K562 (cell line): ENCODE results near the gene DENND10. TPM values are rescaled to one million over a fixed set of nuclear protein-coding genes. Genes with fewer than 3 reads are reported as not detected.

Source experiments
- ATAC-seq: fragments of 200-7000 bp; cut with Tn5 transposase; 3 replicates; pipeline ENCODE4 v1.9.1; 2020; ENCODE audit warnings: moderate library complexity
- BruUV-seq: library from RNA; stranded (reverse); fragments of 400-500 nt; replicated peaks from 2 replicates; lab custom pipeline; 2021; lab: Mats Ljungman, UMichigan
- CTCF ChIA-PET: fragments of 300-600 bp; formaldehyde crosslinking; extraction: SDS; loops from one replicate; lab custom pipeline; 2021; ENCODE audit warnings: low intra/inter-chr PET ratio; lab: Yijun Ruan, JAX
- POLR2A ChIA-PET: fragments of 300-600, 350-650 bp; sonication (Branson Sonifier 250); formaldehyde crosslinking; extraction: SDS; loops from one replicate; lab custom pipeline; 2021; ENCODE audit warnings: antibody characterized with exemption, inconsistent platforms; lab: Yijun Ruan, JAX
- DNase-seq, 4 experiments: peaks; one replicate each; pipeline versions ENCODE4 v3.0.0 to v3.0.0-alpha.2; 2011 to 2018; ENCODE audit warnings: low spot score in 3 of 4, mixed read lengths in 3 of 4; ENCODE audit errors: extremely low read depth in 1 of 4
- FAIRE-seq: peaks from 2 replicates; lab custom pipeline; 2011; peaks lifted over from hg19 to GRCh38; lab: Jason Lieb, UNC
- H2AFZ ChIP-seq: 2 replicates; pipeline ENCODE4 v1.6.0; 2011; ENCODE audit warnings: low read depth, low read length, control low read depth, inconsistent platforms
- H3K27ac ChIP-seq: fragments of 200-600 bp; 3 replicates; pipeline ENCODE4 v1.8.0; 2011; ENCODE audit warnings: low read depth, mild to moderate bottlenecking, control low read depth, inconsistent platforms, low read length, moderate library complexity, mixed read lengths; ENCODE audit errors: extremely low read depth
- H3K27me3 ChIP-seq, 2 experiments: fragments of 300-600 bp in 1 of 2; 2 replicates in 1 of 2; 3 replicates in 1 of 2; pipeline versions ENCODE4 v1.6.0 to v1.8.0; 2011; ENCODE audit warnings: inconsistent platforms in 2 of 2, low read length in 2 of 2, mild to moderate bottlenecking in 1 of 2, mixed read lengths in 1 of 2, moderate library complexity in 1 of 2; ENCODE audit not compliant: control insufficient read depth in 2 of 2, insufficient read depth in 2 of 2
- H3K36me3 ChIP-seq: fragments of 300-600 bp; 3 replicates; pipeline ENCODE4 v1.8.0; 2011; ENCODE audit warnings: mild to moderate bottlenecking, low read length, inconsistent platforms; ENCODE audit not compliant: control insufficient read depth, insufficient read depth
- H3K4me1 ChIP-seq, 2 experiments: fragments of 200-600 bp in 1 of 2; replicated peaks in 1 of 2; 2 replicates in 1 of 2; 3 replicates in 1 of 2; pipeline versions ENCODE4 v1.5.1 to v1.8.0; 2011; ENCODE audit warnings: inconsistent platforms in 2 of 2, low read length in 2 of 2, mild to moderate bottlenecking in 1 of 2, mixed read lengths in 1 of 2, moderate library complexity in 1 of 2; ENCODE audit not compliant: control insufficient read depth in 2 of 2, insufficient read depth in 2 of 2
- H3K4me2 ChIP-seq: 2 replicates; pipeline ENCODE4 v1.6.1; 2011; ENCODE audit warnings: low read length, control low read depth, inconsistent platforms, mixed read lengths; ENCODE audit not compliant: insufficient read depth
- H3K4me3 ChIP-seq: fragments of 200-600 bp; sonication (generic), shearing (Covaris generic); 2 replicates; pipeline ENCODE4 v1.5.1; 2016; ENCODE audit warnings: control low read depth, inconsistent platforms
- H3K79me2 ChIP-seq: fragments of 200-600 bp; 3 replicates; pipeline ENCODE4 v1.8.0; 2011; ENCODE audit warnings: low read length, inconsistent platforms; ENCODE audit not compliant: control insufficient read depth, insufficient read depth
- H3K9ac ChIP-seq, 2 experiments: 2 replicates each; pipeline versions ENCODE4 v1.6.0 to v1.6.1; 2011; ENCODE audit warnings: low read depth in 2 of 2, low read length in 2 of 2, control low read depth in 1 of 2, inconsistent platforms in 1 of 2, mild to moderate bottlenecking in 1 of 2, mixed read lengths in 1 of 2; ENCODE audit not compliant: insufficient read depth in 1 of 2
- H3K9me1 ChIP-seq: one replicate; pipeline ENCODE4 v1.6.0; 2011; ENCODE audit warnings: inconsistent platforms, mild to moderate bottlenecking, low read length, moderate library complexity; ENCODE audit not compliant: control insufficient read depth, insufficient read depth
- H3K9me3 ChIP-seq: replicated peaks from 2 replicates; pipeline ENCODE4 v1.5.1; 2011; ENCODE audit warnings: low read depth, low read length, inconsistent platforms; ENCODE audit not compliant: control insufficient read depth, insufficient read depth
- H4K20me1 ChIP-seq: replicated peaks from 2 replicates; pipeline ENCODE4 v1.6.1; 2011; ENCODE audit warnings: low read length, inconsistent platforms, mixed read lengths; ENCODE audit not compliant: control insufficient read depth, insufficient read depth
- CAMTA2 ChIP-seq: fragments of 250-450 bp; sonication (Bioruptor Pico); conservative IDR thresholded peaks from 2 replicates; pipeline ENCODE4 v1.5.1; 2022
- KAT2B ChIP-seq: IDR thresholded peaks from one replicate; pipeline ENCODE4 v1.6.1; 2012; ENCODE audit warnings: low read depth, mild to moderate bottlenecking, control low read depth, inconsistent platforms, low read length, moderate library complexity
- MTA2 ChIP-seq: fragments of 450-650 bp; IDR thresholded peaks from 2 replicates; pipeline ENCODE4 v1.6.1; 2016; ENCODE audit warnings: low read depth
- NFXL1 ChIP-seq: fragments of 450-650 bp; formaldehyde crosslinking; IDR thresholded peaks from 2 replicates; pipeline ENCODE4 v1.4.0; 2021; ENCODE audit warnings: mild to moderate bottlenecking
- RAD51 ChIP-seq: fragments of 450-650 bp; IDR thresholded peaks from 2 replicates; pipeline ENCODE4 v1.7.1; 2016; ENCODE audit warnings: low read depth, mild to moderate bottlenecking, borderline replicate concordance
- ZNF324 ChIP-seq: fragments of 250-450 bp; sonication (Bioruptor Pico); IDR thresholded peaks from 2 replicates; pipeline ENCODE4 v1.4.0; 2020; ENCODE audit warnings: mild to moderate bottlenecking
- ZNF445 ChIP-seq: fragments of 250-450 bp; sonication (Bioruptor Pico); IDR thresholded peaks from 2 replicates; pipeline ENCODE4 v1.4.0; 2020; ENCODE audit warnings: low read depth, mild to moderate bottlenecking, moderate library complexity
- WGBS: fragments of 100-300 bp; shearing (Covaris generic); methylation state at CpG from one replicate; pipeline ENCODE4 v1.1.6; 2016; ENCODE audit warnings: low coverage, mixed read lengths; ENCODE audit not compliant: insufficient coverage; ENCODE audit errors: missing lambda C conversion rate; 5-methylcytosine and 5-hydroxymethylcytosine counted together
- in situ Hi-C: fragments of 300-500 bp; cut with MboI; formaldehyde crosslinking; loops from 4 replicates; pipeline ENCODE4 v1.15.0; 2018; ENCODE audit warnings: inconsistent platforms, mixed read lengths
- intact Hi-C: fragments of 100-400 bp; cut with micrococcal nuclease; formaldehyde crosslinking; loops from 2 replicates; pipeline ENCODE4 v1.14.2; 2022
- polyA plus RNA-seq, 8 experiments: library from polyadenylated mRNA; depleted of rRNA in 4 of 8; stranded (reverse) in 5 of 8; unstranded in 3 of 8; fragments of >200 nt; fragmentation: Nextera tagmentation in 2 of 8; fragmentation: Illumina TruSeq in 1 of 8; extraction: Ambion mirVana in 2 of 8; extraction: Trizol in 1 of 8; gene quantifications; 2 replicates each; pipeline versions ENCODE4 v1.2.1 to v1.2.3, GENCODE V29; 2011 to 2014; ENCODE audit warnings: inconsistent platforms in 1 of 8, missing spikeins in 1 of 8
- total RNA-seq, 7 experiments: library from RNA; depleted of rRNA in 6 of 7; stranded (reverse); fragments of >200 nt in 6 of 7; fragmentation: Illumina TruSeq in 2 of 7; extraction: Trizol in 2 of 7; gene quantifications; 2 replicates each; pipeline versions ENCODE4 v1.2.1 to v1.2.3, GENCODE V29; 2011 to 2021; ENCODE audit warnings: low replicate concordance in 1 of 7
- TF ChIP-seq, protein P1 (sequence below): fragments of 450-650 bp; formaldehyde crosslinking; IDR thresholded peaks from 2 replicates; pipeline ENCODE4 v1.4.0; 2020; ENCODE audit warnings: mild to moderate bottlenecking, mixed read lengths
- TF ChIP-seq, protein P2 (sequence below): sonication (generic); formaldehyde crosslinking; IDR thresholded peaks from 2 replicates; pipeline ENCODE4 v1.5.0; 2020; ENCODE audit warnings: missing genetic modification reagents

Gene DENND10
- total and polyA plus RNA-seq, 9 of the 15 experiments (the other 6 are each of a cell fraction or from before 2014, with no cell fraction given): 9.4 to 20.0 (median 12.5) TPM

DNA sequence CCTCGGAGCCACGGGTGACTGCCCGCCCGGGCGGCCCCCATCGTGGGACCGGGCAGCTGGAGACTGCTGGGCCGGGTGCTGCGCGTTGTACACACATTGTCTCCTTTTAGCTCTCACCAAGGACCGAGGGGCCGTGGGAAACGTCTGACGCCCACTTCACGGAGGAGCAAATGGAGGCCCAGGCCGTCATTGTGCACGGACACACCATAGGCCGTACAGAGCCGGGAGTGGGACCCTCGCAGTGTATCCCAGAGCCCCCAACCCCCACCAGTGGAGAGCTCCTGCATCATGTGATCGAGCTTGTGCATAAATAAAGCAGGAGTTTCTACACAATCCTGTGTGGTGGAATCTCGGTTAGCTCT is 722 bp downstream of the DENND10 start:
- H3K27ac ChIP-seq: no peak overlapping the region; the same call in 2 of the 3 replicates
- H3K79me2 ChIP-seq: peaks cover 6% of the 10 kb centered on the region
- BruUV-seq: no TSS peak
- POLR2A ChIA-PET: interaction anchor here (0.8 to 2.1 kb wide), 5 partner anchors 14 to 56 kb away, joined by 3 to 9 read pairs (median 5); no protein-coding TSS in a partner anchor
- CTCF ChIA-PET: interaction anchor here (0.6 kb wide), 1 partner anchor 57 kb away, joined by 3 read pairs; no protein-coding TSS in a partner anchor
- no peaks in the 10 kb centered on the region for H3K27me3 ChIP-seq
- H4K20me1 ChIP-seq: no peaks in the 10 kb centered on the region
- H3K4me1 ChIP-seq: peaks cover 13 to 14% of the 10 kb centered on the region in 2 experiments; a peak in 4 of 5 replicates
- intact Hi-C loops (no loop called here), in situ Hi-C loops (no loop called here)
- peak overlapping the region; percentile 60 to 95; a peak in 3 of 4 replicates for H3K9ac ChIP-seq
- H3K36me3 ChIP-seq: peaks cover 2% of the 10 kb centered on the region; the same call in 1 of the 3 replicates
- no peak for FAIRE-seq
- peak overlapping the region; percentile 76 for H3K4me2 ChIP-seq
- peak overlapping the region; percentile 63 for H2AFZ ChIP-seq
- TF ChIP-seq, protein P1, sequence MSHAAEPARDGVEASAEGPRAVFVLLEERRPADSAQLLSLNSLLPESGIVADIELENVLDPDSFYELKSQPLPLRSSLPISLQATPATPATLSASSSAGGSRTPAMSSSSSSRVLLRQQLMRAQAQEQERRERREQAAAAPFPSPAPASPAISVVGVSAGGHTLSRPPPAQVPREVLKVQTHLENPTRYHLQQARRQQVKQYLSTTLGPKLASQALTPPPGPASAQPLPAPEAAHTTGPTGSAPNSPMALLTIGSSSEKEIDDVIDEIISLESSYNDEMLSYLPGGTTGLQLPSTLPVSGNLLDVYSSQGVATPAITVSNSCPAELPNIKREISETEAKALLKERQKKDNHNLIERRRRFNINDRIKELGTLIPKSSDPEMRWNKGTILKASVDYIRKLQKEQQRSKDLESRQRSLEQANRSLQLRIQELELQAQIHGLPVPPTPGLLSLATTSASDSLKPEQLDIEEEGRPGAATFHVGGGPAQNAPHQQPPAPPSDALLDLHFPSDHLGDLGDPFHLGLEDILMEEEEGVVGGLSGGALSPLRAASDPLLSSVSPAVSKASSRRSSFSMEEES (CRISPR knock-in tag): peak; percentile 55
- TF ChIP-seq, protein P2, sequence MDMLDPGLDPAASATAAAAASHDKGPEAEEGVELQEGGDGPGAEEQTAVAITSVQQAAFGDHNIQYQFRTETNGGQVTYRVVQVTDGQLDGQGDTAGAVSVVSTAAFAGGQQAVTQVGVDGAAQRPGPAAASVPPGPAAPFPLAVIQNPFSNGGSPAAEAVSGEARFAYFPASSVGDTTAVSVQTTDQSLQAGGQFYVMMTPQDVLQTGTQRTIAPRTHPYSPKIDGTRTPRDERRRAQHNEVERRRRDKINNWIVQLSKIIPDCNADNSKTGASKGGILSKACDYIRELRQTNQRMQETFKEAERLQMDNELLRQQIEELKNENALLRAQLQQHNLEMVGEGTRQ: peak; percentile 26; the same call in 1 of the 2 replicates
- TF ChIP-seq MTA2 (no peak), KAT2B (no peak), ZNF445 (no peak), ZNF324 (no peak), RAD51 (0 out of 2 replicates have a peak, but pooled peaks have one; percentile 15), CAMTA2 (CRISPR knock-in tag) (no peak), NFXL1 (CRISPR knock-in tag) (no peak)
- peak overlapping the region; percentile 64 for H3K4me3 ChIP-seq
- no peaks in the 10 kb centered on the region for H3K9me3 ChIP-seq
- DNase-seq: peak in 1 of 4 experiments; percentile 15
- no peak; the same call in 1 of the 3 replicates for ATAC-seq
- WGBS: 0% methylated on average over 5 of the region's 22 CpGs
- H3K9me1 ChIP-seq: no peaks in the 10 kb centered on the region
